Neutrophil (primary cell): ENCODE measurements around the gene GNG12.

Experiments used
- H3K27ac ChIP-seq: fragments of 200-600 bp; sonication (generic); 2 replicates; pipeline ENCODE4 v1.5.1; 2016; ENCODE audit warnings: mild to moderate bottlenecking, moderate library complexity
- H3K27me3 ChIP-seq: fragments of 200-600 bp; sonication (generic); 2 replicates; pipeline ENCODE4 v1.6.0; 2016; ENCODE audit warnings: mild to moderate bottlenecking
- H3K36me3 ChIP-seq: fragments of 200-600 bp; sonication (generic); 2 replicates; pipeline ENCODE4 v1.5.1; 2017
- H3K4me1 ChIP-seq, 2 experiments: fragments of 200-600 bp in 1 of 2; sonication (generic) in 1 of 2; 1 replicate in 1 of 2; 2 replicates in 1 of 2; pipeline versions ENCODE4 v1.5.1 to v1.6.1; 2013 to 2016; ENCODE audit warnings: low read depth in 1 of 2, low read length in 1 of 2, mild to moderate bottlenecking in 1 of 2, moderate library complexity in 1 of 2; ENCODE audit not compliant: control insufficient read depth in 1 of 2, insufficient read depth in 1 of 2
- H3K4me3 ChIP-seq, 2 experiments: fragments of 200-600 bp in 1 of 2; sonication (generic) in 1 of 2; 1 replicate in 1 of 2; 2 replicates in 1 of 2; pipeline ENCODE4 v1.5.1; 2013 to 2016; ENCODE audit warnings: low read depth in 1 of 2, low read length in 1 of 2, mild to moderate bottlenecking in 1 of 2, moderate library complexity in 1 of 2
- H3K9me3 ChIP-seq: fragments of 200-600 bp; sonication (generic); 2 replicates; pipeline ENCODE4 v1.5.1; 2016
- CTCF ChIP-seq: fragments of 200-600 bp; sonication (generic); IDR thresholded peaks from 2 replicates; pipeline ENCODE4 v1.5.1; 2016; ENCODE audit warnings: antibody characterized with exemption

The GNG12 gene

DNA sequence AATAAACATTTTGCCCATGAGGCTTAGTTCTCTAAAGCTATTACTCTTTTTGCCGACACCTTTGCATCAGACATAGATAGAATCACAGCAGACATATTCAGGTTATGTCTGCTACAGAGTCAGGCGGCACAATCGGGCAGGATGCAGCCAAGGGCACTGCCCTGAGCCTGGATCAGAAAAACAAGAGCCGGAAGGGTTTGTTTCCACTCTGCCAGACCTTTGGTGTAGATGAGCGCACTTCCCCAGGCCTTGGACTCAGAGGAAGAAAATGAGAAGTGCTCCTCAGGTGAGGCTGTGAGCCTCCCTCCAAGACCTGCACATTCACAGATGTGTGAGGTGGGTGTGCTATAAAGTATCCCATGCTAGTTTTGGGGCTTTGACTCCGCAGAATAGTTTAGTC, 43.7 kb downstream of the GNG12 start:
- no peaks in the 10 kb centered on the region for H3K4me1 ChIP-seq
- no peaks in the 10 kb centered on the region for H3K36me3 ChIP-seq
- H3K4me3 ChIP-seq = no peak overlapping the region
- no peaks in the 10 kb centered on the region for H3K27me3 ChIP-seq
- no peaks in the 10 kb centered on the region for H3K9me3 ChIP-seq
- TF ChIP-seq CTCF = no peak
- no peak overlapping the region for H3K27ac ChIP-seq

DNA sequence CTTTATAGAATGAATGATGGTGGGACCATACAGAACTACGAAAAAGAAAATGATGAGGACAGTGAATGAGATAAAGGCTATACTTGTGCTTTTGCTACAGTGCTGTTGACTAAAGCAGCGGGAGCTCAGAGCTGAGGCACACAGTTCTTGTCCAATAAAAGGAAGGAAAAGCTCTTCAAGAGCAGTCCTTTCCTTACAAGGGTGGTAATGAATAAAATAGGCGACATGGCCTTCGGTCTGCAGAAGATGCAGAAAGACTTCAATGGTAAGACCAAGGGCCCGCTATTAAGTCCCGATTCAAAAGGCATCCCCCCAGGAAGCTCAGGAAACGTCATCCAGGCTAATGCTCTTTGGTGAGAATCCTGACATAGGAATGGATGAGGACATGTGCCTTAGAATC, 44.4 kb downstream of the GNG12 start:
- Histone ChIP-seq H3K4me1 (no peaks in the 10 kb centered on the region), H3K9me3 (no peaks in the 10 kb centered on the region), H3K27ac (no peak overlapping the region), H3K27me3 (no peaks in the 10 kb centered on the region), H3K4me3 (no peak overlapping the region), H3K36me3 (no peaks in the 10 kb centered on the region)
- no peak for TF ChIP-seq CTCF

DNA sequence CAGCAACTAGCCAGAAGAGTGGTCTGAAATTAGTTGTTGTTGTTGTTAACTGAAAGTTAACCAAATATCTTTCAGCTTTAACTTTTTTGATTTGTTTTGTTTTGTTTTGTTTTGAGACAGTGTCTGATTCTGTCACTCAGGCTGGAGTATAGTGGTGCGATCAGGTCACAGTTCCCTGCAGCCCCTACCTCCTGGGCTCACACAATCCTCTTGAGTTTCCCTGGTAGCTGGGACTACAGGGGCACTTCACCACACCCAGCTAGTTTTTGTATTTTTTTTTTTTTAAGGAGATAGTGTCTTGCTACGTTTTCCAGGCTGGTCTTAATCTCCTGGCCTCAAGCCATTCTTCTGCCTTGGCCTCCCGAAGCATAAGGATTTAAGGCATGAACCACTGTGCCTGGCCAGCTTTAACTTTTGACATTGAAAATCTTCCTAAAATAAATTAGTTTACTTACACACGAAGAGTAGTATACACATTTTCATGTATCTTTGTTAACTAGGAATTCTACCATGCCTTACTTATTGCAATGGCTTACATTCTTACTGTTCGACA, 45.0 kb downstream of the GNG12 start:
- Histone ChIP-seq H3K27me3 (no peaks in the 10 kb centered on the region), H3K4me3 (no peak overlapping the region), H3K27ac (no peak overlapping the region), H3K4me1 (no peaks in the 10 kb centered on the region), H3K9me3 (no peaks in the 10 kb centered on the region), H3K36me3 (no peaks in the 10 kb centered on the region)
- TF ChIP-seq CTCF = no peak

DNA sequence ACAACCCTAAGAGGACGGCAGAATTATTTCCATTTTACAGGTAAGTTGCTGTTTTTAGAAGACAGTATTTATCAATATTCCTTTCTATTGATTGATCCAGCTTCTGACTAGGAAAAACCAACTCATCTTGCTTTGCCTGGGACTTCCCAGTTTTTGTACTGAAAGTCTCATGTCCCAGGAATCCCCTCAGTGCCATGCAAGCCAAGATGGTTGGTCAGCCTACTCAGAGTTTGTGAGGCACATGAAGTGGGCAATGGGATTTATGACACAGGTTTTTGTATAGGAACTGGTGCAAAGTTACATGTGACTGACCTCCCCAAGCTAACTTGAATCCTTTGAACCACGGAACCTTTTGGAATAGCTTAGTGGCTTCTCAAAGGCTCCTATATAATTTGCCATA, 45.5 kb downstream of the GNG12 start:
- no peak for TF ChIP-seq CTCF
- Histone ChIP-seq H3K9me3 (no peaks in the 10 kb centered on the region), H3K27ac (no peak overlapping the region), H3K4me3 (no peak overlapping the region), H3K27me3 (no peaks in the 10 kb centered on the region), H3K4me1 (no peaks in the 10 kb centered on the region), H3K36me3 (no peaks in the 10 kb centered on the region)

GRCh38 chr1:67785847-67786753, 47.2 kb downstream of the GNG12 start:
- Histone ChIP-seq H3K9me3 (no peaks in the 10 kb centered on the region), H3K4me1 (no peaks in the 10 kb centered on the region), H3K36me3 (no peaks in the 10 kb centered on the region), H3K4me3 (no peak overlapping the region), H3K27me3 (no peaks in the 10 kb centered on the region), H3K27ac (no peak overlapping the region)
- no peak for TF ChIP-seq CTCF
